ENCODE data around the gene GOSR2. TPM values are rescaled to one million over a fixed set of nuclear protein-coding genes. Genes with fewer than 3 reads are reported as not detected.

GOSR2 gene
- total RNA-seq, 1 experiment from 2014 or later: 53.5 TPM

GRCh38 chr17:46977750-46978488 is 55.0 kb downstream of the GOSR2 start:
- Histone ChIP-seq H3K23ac (ENCODE audit: insufficient read length, low read depth, low read length) (no peak overlapping the region), H2BK20ac (ENCODE audit: low read depth, low read length, poor library complexity, severe bottlenecking) (no peak overlapping the region), H3K23me2 (ENCODE audit: insufficient read length, low read depth, low read length, poor library complexity, severe bottlenecking) (peaks cover 16% of the 10 kb centered on the region), H2AFZ (ENCODE audit: low read length) (no peak overlapping the region), H4K8ac (replicated peaks; ENCODE audit: insufficient read length, low read depth, low read length) (no peak overlapping the region), H3K79me1 (ENCODE audit: insufficient read depth, low read depth, low read length, poor library complexity, severe bottlenecking) (no peaks in the 10 kb centered on the region), H4K5ac (ENCODE audit: insufficient read length, low read depth, low read length) (no peak overlapping the region), H4K91ac (ENCODE audit: insufficient read length, low read depth, low read length) (no peak overlapping the region), H3K9ac (ENCODE audit: extremely low read depth, insufficient read length, low read length) (peak overlapping the region; percentile 6), H3K27ac (ENCODE audit: insufficient read length, low read depth, low read length) (no peak overlapping the region), H3K27me3 (ENCODE audit: insufficient read depth, low read length) (peaks cover 5% of the 10 kb centered on the region; the same call in 1 of the 2 replicates), H3K4me1 (ENCODE audit: insufficient read depth, low read length) (no peaks in the 10 kb centered on the region; the same call in 1 of the 2 replicates), H2BK5ac (ENCODE audit: insufficient read length, low read length) (no peak overlapping the region), H3T11ph (ENCODE audit: low read length) (no peak overlapping the region), H3K56ac (ENCODE audit: insufficient read length, low read depth, low read length) (no peak overlapping the region), H3K79me2 (ENCODE audit: insufficient read depth, low read length) (no peaks in the 10 kb centered on the region), H2AK5ac (ENCODE audit: insufficient read length, low read length) (no peak overlapping the region), H4K20me1 (ENCODE audit: control insufficient read depth, insufficient read depth, insufficient read length) (no peaks in the 10 kb centered on the region), H2BK12ac (ENCODE audit: insufficient read length, low read depth, low read length) (no peak overlapping the region), H3K4me2 (ENCODE audit: insufficient read depth, insufficient read length, low read length) (peak overlapping the region; percentile 72), H3K4ac (ENCODE audit: low read depth, low read length) (no peak overlapping the region), H3K14ac (ENCODE audit: insufficient read depth, low read length) (peak overlapping the region; percentile 30; the same call in 1 of the 2 replicates), H3K18ac (ENCODE audit: insufficient read length, low read depth, low read length) (no peak overlapping the region), H3K9me3 (ENCODE audit: control insufficient read depth, low read depth, low read length) (no peaks in the 10 kb centered on the region), H2BK15ac (ENCODE audit: low read depth, low read length) (0 out of 2 replicates have a peak overlapping the region, but pooled peaks have one; percentile 54), H2BK120ac (ENCODE audit: low read depth, low read length, poor library complexity, severe bottlenecking) (no peak overlapping the region)
- no CpG with 5 or more reads among the region's 36 CpGs for WGBS (ENCODE audit: extremely low coverage, insufficient read length, low lambda C conversion rate)
- no peak for DNase-seq
- Mint-ChIP-seq H3K27me3 (ENCODE audit: low read depth) (peaks cover 65% of the 10 kb centered on the region), H3K4me1 (peaks cover 29 to 43% of the 10 kb centered on the region in 2 experiments), H3K27ac (peak overlapping the region in 1 of 3 experiments; percentile 15; a peak in 2 of 7 replicates), H3K4me3 (peak overlapping the region; percentile 72 to 93), H3K9me3 (peaks cover 3% of the 10 kb centered on the region in 2 experiments; a peak in 2 of 5 replicates), H3K36me3 (ENCODE audit: insufficient read depth in 1 of 3, low read depth in 3 of 3) (peaks cover 0 to 4% (median 3%) of the 10 kb centered on the region in 3 experiments; a peak in 2 of 7 replicates)
- TF ChIP-seq, protein P1, sequence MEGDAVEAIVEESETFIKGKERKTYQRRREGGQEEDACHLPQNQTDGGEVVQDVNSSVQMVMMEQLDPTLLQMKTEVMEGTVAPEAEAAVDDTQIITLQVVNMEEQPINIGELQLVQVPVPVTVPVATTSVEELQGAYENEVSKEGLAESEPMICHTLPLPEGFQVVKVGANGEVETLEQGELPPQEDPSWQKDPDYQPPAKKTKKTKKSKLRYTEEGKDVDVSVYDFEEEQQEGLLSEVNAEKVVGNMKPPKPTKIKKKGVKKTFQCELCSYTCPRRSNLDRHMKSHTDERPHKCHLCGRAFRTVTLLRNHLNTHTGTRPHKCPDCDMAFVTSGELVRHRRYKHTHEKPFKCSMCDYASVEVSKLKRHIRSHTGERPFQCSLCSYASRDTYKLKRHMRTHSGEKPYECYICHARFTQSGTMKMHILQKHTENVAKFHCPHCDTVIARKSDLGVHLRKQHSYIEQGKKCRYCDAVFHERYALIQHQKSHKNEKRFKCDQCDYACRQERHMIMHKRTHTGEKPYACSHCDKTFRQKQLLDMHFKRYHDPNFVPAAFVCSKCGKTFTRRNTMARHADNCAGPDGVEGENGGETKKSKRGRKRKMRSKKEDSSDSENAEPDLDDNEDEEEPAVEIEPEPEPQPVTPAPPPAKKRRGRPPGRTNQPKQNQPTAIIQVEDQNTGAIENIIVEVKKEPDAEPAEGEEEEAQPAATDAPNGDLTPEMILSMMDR (conservative IDR thresholded peaks at IDR 0.05): no peak

Data from H9 (cell line).